Mucosa of rectum (tissue), 2 donors: ENCODE results near the gene YEATS2.
"Not testable (repeated sequence)": the region's sequence is repeated elsewhere in the genome, so short reads cannot be mapped to it uniquely, and the experiment has no call there.

ENCODE experiments used
- H3K27ac ChIP-seq, 2 donors: one replicate each; pipeline ENCODE4 v1.7.0; 2013; ENCODE audit warnings: inconsistent platforms in 2 of 2, low read depth in 2 of 2, low read length in 2 of 2
- H3K27me3 ChIP-seq, 2 donors: one replicate each; pipeline ENCODE4 v1.7.0; 2013; ENCODE audit warnings: low read length in 2 of 2; ENCODE audit not compliant: control insufficient read depth in 2 of 2, insufficient read depth in 2 of 2
- H3K36me3 ChIP-seq, 2 donors: one replicate each; pipeline ENCODE4 v1.7.0; 2013; ENCODE audit warnings: low read length in 2 of 2; ENCODE audit not compliant: control insufficient read depth in 2 of 2, insufficient read depth in 2 of 2
- H3K4me1 ChIP-seq, 2 donors: one replicate each; pipeline ENCODE4 v1.7.0; 2013; ENCODE audit warnings: low read length in 2 of 2, mild to moderate bottlenecking in 1 of 2; ENCODE audit not compliant: control insufficient read depth in 2 of 2, insufficient read depth in 2 of 2
- H3K4me3 ChIP-seq, 2 donors: one replicate each; pipeline ENCODE4 v1.7.0; 2013; ENCODE audit warnings: low read length in 2 of 2
- H3K9ac ChIP-seq, 2 donors: one replicate each; pipeline ENCODE4 v1.7.0; 2013; ENCODE audit warnings: low read length in 2 of 2, low read depth in 1 of 2, mild to moderate bottlenecking in 1 of 2
- H3K9me3 ChIP-seq, 2 donors: one replicate each; pipeline ENCODE4 v1.7.0; 2013; ENCODE audit warnings: low read length in 2 of 2; ENCODE audit not compliant: control insufficient read depth in 2 of 2
- donor health status: healthy.
- donor health status: Normal muscosa, but diverticular disease.

Gene YEATS2

GRCh38 chr3:183740154-183740553 is 42.6 kb downstream of the YEATS2 start:
- H3K36me3 ChIP-seq: peaks cover 3 to 17% of the 10 kb centered on the region in 2 donors
- not testable (repeated sequence) for H3K9ac ChIP-seq, H3K27me3 ChIP-seq, H3K4me3 ChIP-seq, H3K27ac ChIP-seq, H3K9me3 ChIP-seq, H3K4me1 ChIP-seq

DNA sequence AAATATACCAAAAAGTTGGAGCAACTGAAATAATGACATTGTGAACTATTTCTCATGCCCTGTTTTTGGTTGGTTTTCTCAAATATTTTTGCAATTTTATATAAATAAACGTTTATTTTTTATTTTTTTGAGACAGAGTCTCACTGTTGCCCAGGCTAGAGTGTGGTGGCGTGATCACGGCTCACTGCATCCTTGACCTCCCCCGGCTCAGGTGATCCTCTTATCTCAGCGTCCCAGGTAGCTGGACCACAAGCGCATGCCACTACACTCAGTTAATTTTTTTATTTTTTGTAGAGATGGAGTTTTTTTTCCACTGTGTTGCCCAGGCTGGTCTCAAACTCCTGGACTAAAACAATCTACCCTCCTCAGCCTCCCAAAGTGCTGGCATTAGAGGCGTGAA is 45.6 kb downstream of the YEATS2 start:
- Histone ChIP-seq H3K9me3 (no peaks in the 10 kb centered on the region), H3K27ac (no peak overlapping the region), H3K36me3 (peaks cover 0 to 4% of the 10 kb centered on the region in 2 donors), H3K27me3 (no peaks in the 10 kb centered on the region), H3K9ac (no peak overlapping the region), H3K4me3 (no peak overlapping the region), H3K4me1 (no peaks in the 10 kb centered on the region)

GRCh38 chr3:183745300-183746098 is 47.9 kb downstream of the YEATS2 start:
- Histone ChIP-seq H3K9me3 (no peaks in the 10 kb centered on the region), H3K4me3 (no peak overlapping the region), H3K4me1 (no peaks in the 10 kb centered on the region), H3K27me3 (no peaks in the 10 kb centered on the region), H3K27ac (no peak overlapping the region), H3K36me3 (peaks cover 0 to 8% of the 10 kb centered on the region in 2 donors), H3K9ac (no peak overlapping the region)

DNA sequence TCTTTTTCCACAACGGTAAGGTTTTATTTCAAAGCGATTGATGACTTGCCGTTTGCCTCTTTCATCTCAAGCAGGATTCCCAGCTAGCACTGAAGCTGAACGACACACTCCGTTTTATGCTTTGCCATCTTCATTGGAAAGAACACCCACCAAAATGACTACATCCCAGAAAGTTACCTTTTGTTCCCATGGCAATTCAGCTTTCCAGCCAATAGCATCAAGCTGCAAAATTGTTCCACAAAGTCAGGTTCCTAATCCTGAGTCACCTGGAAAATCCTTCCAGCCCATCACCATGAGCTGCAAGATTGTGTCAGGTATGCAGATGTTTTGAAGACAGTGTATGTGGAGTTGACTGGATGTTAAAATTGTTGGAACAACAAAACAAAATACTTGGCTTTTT is 56.5 kb downstream of the YEATS2 start:
- Histone ChIP-seq H3K4me3 (no peak overlapping the region), H3K9me3 (no peaks in the 10 kb centered on the region), H3K4me1 (no peaks in the 10 kb centered on the region), H3K27me3 (no peaks in the 10 kb centered on the region), H3K9ac (no peak overlapping the region), H3K27ac (no peak overlapping the region), H3K36me3 (peaks cover 24 to 29% of the 10 kb centered on the region in 2 donors)

DNA sequence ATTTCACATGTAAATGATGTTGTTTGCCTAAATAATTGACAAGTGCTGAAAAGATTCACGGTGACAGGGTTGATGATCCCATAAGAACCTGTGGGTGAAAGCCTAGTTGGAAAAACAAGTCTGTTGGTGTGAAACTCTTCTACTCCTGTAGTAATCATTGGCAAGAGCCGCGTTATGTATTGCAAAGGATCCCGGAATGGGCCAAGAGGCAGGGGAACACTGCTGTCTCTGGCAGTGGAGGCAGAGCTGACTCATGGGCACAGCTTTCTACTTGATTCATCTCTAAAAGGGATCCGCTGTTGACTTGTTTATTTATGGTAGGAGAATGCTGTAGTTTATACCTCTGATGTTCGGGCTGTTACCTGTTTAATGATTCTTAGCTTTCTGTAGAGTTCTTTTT is 64.7 kb downstream of the YEATS2 start:
- Histone ChIP-seq H3K9ac (no peak overlapping the region), H3K27me3 (no peaks in the 10 kb centered on the region), H3K4me1 (no peaks in the 10 kb centered on the region), H3K27ac (no peak overlapping the region), H3K9me3 (no peaks in the 10 kb centered on the region), H3K36me3 (peaks cover 21 to 28% of the 10 kb centered on the region in 2 donors), H3K4me3 (no peak overlapping the region)

- Histone ChIP-seq H3K9me3 (no peaks in the 10 kb centered on the region), H3K27me3 (no peaks in the 10 kb centered on the region), H3K9ac (no peak overlapping the region), H3K36me3 (peaks cover 11 to 17% of the 10 kb centered on the region in 2 donors), H3K4me1 (no peaks in the 10 kb centered on the region), H3K4me3 (no peak overlapping the region), H3K27ac (peak overlapping the region in 1 of 2 donors; percentile 17)
Observed at GRCh38 chr3:183764847-183765731, 67.5 kb downstream of the YEATS2 start.

DNA sequence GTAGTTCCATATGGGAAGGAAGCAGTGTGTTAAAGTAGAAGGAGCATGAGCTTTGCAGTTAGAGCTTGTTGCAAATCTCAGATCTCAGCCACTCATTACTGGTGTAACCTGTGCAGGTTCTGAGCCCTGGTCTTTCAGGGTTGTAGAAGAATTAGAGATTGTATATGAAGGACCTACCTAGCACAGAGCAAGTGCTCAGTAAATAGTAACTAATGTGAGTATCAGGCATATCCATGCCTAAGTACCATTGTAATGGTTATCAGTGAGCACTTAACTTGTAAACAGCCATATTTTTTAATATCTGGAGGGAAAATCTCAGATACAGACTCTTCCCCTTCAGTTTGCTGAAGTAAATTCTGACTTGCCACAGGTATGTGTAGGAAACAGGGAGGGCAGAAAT is 68.5 kb downstream of the YEATS2 start:
- Histone ChIP-seq H3K4me3 (no peak overlapping the region), H3K36me3 (peaks cover 11 to 17% of the 10 kb centered on the region in 2 donors), H3K9ac (no peak overlapping the region), H3K27ac (no peak overlapping the region), H3K27me3 (no peaks in the 10 kb centered on the region), H3K9me3 (no peaks in the 10 kb centered on the region), H3K4me1 (no peaks in the 10 kb centered on the region)

DNA sequence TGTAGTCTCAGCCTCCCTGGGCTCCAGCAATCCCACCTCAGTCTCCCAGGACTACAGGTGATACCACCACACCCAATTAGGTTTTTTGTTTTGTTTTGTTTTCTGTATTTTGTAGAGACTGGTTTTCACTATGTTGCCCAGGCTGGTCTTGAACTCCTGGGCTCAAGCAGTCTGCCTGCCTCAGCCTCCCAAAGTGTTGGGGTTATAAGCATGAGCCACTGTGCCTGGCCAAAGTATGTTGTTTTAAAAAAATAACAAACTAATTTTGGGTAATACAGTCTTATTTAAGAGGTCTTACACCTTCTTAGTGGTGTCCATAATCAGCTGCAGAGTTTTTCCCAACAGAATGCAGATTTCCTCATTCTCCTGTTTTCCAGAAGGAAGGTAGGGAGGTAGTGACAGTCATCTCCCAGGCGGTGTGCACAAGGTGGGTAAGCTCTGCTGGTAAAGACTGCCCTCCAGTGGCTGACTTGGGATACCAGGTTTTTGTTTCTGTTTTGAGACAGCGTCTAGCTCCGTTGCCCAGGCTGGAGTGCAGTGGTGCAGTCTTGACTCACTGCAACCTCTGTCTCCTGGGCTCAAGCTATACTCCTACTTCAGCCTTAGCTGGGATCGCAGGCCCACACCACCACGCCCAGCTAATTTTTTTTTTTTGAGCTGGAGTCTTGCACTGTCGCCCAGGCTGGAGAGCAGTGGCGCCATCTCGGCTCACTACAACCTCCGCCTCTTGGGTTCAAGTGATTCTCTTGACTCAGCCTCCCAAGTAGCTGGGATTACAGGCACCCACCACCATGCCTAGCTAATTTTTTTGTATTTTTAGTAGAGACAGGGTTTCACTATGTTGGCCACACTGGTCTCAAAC is 69.4 kb downstream of the YEATS2 start:
- H3K9me3 ChIP-seq: no peaks in the 10 kb centered on the region
- H3K27me3 ChIP-seq: no peaks in the 10 kb centered on the region
- H3K27ac ChIP-seq: no peak overlapping the region
- H3K9ac ChIP-seq: no peak overlapping the region
- H3K4me3 ChIP-seq: no peak overlapping the region
- no peaks in the 10 kb centered on the region for H3K4me1 ChIP-seq
- peaks cover 2 to 9% of the 10 kb centered on the region in 2 donors for H3K36me3 ChIP-seq

DNA sequence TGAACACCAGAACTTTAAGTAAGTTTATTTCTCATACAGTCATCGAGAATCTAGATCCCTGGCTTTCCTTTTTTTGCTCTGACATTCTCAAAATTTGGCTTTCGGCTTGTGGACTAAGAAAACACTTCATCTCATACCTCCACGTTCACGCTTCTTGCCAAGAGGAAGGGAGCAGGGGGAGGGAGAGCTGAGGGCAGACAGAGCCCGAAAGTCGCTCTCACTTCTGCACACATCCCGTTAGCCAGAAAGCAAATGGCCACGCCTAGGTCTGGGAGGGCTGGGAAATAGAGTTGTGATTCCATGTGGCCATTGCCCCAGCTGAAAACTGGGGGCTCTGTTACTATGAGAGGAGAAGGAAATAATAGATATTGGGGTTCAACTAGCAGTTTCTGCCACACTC is 70.5 kb downstream of the YEATS2 start:
- Histone ChIP-seq H3K27ac (no peak overlapping the region), H3K9me3 (no peaks in the 10 kb centered on the region), H3K4me1 (no peaks in the 10 kb centered on the region), H3K4me3 (no peak overlapping the region), H3K36me3 (peaks cover 2 to 13% of the 10 kb centered on the region in 2 donors), H3K27me3 (no peaks in the 10 kb centered on the region), H3K9ac (no peak overlapping the region)
